GM21360 (cell line): Measurements from ENCODE around the gene FCAMR.

Experiments used
- ATAC-seq: cut with Tn5 transposase; IDR thresholded peaks from one replicate; pipeline ENCODE4 v1.9.1; 2021; ENCODE audit warnings: mild to moderate bottlenecking, moderate library complexity; ENCODE audit not compliant: unreplicated experiment

The FCAMR gene

GRCh38 chr1:206960676-206961386 lies 9.4 kb downstream of the FCAMR start:
- ATAC-seq = no peak

GRCh38 chr1:206958144-206958543 lies 12.1 kb downstream of the FCAMR start:
- no peak for ATAC-seq

- ATAC-seq = no peak
Observed at GRCh38 chr1:206957639-206958038, 12.6 kb downstream of the FCAMR start.

DNA sequence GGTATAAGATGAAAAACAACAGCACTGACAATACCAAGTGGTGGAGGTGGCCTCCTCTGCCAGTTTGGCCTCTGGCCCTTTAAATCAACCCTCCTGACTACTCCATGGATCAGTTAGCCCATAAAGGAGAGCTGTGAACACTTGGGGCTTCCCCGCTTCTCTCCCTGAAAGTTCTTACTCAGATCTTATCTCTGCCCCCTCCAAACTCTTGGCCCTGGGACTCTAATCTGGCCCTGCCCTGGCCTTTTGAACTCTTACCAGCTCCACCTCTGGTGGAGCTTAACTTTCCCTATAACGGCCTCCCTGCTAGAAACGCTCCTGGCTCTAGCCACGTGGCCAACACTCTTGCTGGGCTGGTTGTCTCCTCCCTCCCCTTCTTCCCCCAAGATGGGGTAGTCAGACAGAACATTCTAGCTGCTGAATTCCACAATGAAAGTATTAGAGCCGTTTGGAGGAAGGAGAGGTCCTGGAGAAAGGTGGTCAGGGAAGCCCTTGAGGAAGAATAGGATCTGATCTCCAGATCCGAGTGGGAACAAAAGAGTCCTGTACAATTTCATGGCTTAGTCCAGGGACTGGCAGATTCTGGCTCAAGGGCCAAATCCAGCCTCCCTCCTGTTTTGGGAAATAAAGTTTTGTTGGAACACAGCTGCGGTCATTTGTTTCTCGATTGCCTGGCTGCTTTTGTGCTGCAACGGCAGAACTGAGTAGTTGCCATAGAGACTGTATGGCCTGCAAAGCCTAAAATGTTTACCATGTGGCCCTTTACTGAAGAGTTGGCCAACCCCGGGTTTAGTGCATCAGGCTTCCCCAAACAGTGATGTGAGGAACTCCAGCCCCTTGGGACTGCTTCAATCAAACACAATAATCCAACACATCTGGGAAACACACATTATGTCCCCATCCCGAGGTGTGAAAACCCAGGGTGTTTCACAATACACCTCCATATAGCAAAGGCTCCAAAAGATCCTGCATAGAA lies 14.5 kb downstream of the FCAMR start:
- peak; percentile 50 for ATAC-seq

DNA sequence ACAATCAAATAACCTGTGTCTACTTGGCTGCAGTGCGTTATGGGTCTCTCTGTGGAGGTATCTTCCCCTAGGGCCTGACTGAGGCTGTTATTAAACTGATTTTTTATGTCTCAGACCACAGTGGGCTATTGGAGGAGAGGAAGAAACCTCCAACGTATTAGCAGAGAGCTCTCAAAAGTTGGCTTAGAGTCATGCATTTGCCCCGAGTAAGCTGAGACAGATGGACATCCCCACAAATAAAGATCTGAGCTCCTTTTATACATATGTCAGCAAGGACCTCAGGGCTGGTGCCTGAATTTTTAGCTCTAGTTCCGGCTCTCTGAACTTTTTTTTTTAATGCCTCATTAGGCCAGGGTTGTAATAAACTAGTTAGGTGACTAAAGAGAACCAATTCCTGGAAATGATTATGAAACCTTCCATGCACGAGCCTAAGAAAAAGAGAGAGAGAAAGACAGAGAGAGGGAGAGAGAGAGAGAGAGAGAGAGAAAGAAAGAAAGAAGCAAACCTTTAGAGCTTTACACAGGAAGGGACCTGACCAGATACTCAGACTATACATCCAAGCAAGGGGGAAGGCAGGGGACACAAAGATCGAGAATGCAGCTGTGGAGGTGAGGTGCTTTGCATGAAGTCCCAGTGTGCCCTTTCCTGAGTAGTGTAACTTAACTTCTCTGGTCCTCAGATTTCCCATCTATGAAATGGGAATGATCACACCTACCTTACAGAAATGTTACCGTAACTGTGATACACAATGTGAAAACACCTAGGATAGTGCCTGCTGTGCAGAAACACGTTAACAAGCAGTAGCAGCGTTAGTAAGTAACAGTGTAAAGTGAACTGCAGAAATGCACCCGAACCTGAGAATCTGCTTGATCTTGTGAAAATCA lies 15.6 kb downstream of the FCAMR start:
- no peak for ATAC-seq

DNA sequence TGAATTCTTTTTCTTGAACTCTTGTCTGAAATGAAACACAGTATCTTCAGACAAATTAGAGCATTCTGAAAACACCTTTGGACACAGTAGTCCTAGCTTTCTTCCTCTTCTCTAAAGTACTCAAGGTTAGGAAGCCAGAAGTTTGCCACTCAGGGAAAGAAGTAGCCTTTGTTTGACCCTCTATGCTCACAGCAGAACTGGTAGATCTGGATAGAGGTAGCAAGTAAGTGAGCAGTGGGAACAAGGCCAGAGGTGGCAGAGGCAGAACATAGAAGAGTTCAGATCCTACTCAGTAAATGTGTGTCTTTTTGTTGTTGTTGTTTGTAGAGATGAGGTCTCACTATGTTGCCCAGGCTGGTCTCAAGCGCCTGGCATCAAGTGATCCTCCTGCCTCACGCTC lies 16.6 kb downstream of the FCAMR start:
- ATAC-seq = no peak

DNA sequence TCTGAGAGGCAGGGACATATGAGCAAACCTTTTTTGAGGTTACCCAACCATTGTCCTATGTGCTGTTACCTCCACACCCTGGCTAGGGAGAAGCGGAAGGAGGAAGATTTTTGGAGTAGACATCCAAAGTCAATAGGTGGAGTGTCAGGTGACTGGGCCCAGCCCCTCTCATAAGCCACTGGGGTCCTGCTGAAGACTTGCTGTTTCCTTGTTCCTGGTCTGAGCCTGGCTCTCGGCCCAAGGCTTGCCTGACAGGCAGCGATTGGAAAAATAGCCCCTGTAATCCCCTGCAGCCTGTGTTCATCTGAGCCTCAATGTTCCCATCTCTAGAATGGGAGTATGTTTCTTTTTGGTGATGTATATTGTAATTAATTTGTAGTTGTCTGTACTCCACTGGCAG lies 17.1 kb downstream of the FCAMR start:
- ATAC-seq = no peak

GRCh38 chr1:206952171-206952570 lies 18.1 kb downstream of the FCAMR start:
- no peak for ATAC-seq

GRCh38 chr1:206951318-206952100 lies 18.8 kb downstream of the FCAMR start:
- no peak for ATAC-seq

GRCh38 chr1:206949641-206950040 lies 20.6 kb downstream of the FCAMR start:
- ATAC-seq = no peak

DNA sequence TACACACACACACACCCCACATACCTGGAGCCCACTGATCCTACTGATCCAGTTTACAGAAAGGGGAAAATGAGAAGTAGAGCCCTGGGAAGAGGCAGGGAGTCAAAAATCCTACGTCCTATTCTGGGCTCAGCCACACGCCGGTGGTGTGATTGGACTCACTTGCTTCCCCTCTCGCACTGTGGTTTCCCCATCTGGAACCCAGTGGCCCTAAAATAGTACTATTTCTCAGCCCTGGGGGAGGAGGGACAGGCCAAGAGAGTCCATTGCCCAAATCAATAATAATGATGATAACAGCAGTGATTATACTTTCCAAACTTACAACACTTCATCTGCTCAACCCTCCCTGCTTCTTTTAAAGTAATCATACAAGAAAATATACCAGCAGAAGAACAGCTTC lies 21.1 kb downstream of the FCAMR start:
- ATAC-seq = no peak

GRCh38 chr1:206947255-206947654 lies 23.0 kb downstream of the FCAMR start:
- ATAC-seq = no peak

DNA sequence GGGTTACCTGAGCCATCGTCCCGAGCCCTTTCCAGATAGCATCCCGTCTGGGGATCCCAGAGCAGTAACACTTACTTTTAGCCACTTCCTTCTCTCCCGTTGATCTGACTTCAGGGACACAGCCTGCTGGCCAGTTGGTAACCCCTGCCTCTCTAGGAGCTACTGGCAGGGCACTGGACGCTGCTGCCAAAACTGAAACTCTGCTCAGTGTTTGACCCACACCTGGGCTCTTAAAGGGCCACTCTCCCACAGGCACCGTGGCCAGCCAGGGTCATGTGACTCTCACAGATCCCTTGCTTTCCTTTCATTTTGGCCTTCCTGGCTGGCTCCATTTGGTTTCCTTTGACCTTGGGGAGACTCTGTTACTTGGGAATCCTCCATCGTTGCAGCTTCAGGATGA lies 24.0 kb downstream of the FCAMR start, which contains the start of gene PIGR:
PIGR (minus strand) TSS at position 206 of the 400 bp plus-strand sequence. CDS start 5,935 bp downstream, outside the sequence.
- no peak for ATAC-seq

GRCh38 chr1:206945779-206946178 lies 24.5 kb downstream of the FCAMR start:
- no peak for ATAC-seq

DNA sequence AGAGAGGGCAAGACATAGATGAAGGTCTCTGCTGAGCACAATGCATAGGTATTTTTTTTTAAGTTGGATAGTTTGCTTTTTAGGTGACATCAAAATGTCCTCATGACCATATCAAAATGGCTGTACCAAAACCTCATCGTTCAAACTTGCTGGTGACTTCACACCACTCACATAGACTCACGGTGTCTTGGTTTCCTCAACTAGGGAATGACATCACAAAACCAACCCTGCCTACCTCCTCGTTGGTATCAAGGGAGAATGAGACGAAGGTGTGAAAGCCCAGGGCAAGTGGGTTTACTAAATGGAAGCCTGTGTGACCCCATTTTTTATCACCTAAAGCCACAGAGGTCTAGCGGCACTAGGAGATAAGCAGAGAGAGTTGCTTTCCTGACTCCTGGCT lies 25.6 kb downstream of the FCAMR start:
- ATAC-seq = no peak

DNA sequence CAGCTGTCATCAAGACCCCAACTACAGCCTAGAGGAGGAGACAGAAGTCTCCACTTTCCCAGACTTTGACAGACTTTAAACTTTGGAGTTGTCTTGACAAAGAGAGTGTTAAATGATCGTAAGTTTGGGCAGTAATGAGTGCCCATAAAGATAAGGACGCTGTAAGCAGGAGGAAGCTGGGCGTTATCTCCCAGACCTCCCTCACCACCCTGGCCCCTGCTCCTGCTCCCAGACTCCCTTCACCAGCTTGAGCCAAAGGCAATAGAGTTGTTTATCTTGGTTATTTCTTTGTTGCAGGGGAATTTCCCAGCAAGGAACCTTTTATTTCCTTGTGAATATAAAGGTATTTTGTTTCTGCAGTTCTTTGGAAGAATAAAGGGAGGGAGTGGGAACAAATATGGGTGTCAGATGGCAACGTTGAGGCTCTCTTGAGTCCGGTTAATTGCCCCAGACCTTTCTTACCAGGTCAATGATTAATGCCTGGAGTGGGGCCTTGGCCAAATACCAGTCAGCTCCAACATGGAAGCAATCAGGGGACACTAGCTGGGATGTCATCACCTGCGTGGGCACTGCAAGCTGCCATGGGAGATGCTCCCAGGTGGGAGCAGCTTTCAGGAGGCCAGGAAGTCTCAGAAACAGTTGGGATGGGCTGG lies 28.4 kb downstream of the FCAMR start:
- ATAC-seq = no peak

DNA sequence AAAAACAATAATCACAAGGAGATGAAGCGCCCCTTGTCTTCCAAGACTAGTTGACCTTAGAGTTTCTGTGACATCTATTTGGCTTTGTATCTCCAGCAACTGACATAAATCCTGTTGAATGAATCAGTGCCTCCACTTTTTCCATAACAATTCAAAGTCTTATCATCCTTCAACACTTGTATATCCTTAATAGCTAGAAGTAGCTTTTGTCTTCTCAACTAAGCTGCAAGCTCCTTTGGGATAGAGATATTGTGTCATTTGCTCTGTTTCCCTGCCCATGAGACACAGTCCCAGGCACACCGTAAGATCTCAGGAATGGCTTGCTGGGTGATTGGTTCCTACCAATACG lies 29.7 kb downstream of the FCAMR start:
- ATAC-seq = no peak

DNA sequence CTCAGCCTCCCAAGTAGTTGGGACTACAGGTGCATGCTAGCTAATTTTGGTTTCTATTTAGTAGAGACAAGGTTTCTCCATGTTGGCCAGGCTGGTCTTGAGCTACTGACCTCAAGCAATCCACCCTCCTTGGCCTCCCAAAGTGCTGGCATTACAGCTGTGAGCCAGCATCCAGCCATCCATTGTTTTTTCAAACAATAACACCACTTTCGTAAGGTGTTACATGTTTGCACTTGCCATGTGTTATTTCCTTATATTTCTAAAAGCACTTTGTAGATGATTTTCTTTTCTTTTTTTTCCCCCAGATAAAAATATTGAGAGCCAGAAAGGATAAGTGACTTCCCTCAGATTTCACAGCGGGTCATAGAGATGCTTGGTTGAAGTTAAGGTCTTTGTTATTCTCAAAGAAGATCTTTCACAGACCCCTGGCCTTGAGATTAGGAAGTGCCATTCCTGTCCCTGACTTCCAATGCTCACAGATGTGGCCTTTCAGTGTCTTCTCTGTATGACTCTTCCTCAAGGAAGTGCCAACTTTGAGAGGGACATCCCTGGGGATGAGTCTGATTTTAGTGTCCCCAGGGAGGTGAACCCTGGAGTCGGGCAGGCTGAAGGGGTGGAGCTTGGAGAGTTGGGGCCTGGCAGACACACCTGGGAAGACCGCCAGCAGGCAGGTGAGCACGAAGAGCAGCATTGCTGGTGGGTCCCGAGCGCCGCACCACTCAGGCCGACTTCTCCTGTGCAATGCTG lies 30.2 kb downstream of the FCAMR start:
- ATAC-seq = no peak

- no peak for ATAC-seq
Observed at GRCh38 chr1:206939131-206939530, 31.1 kb downstream of the FCAMR start.
